GM19193 (cell line): Measurements from ENCODE around the gene KLHL9.

Source experiments
- POLR2A ChIP-seq: IDR thresholded peaks from 4 replicates; pipeline ENCODE4 v1.6.1; 2011; ENCODE audit not compliant: insufficient read depth, insufficient read length; ENCODE audit errors: extremely low read depth

Gene KLHL9

GRCh38 chr9:21334701-21335632 lies at the start of gene KLHL9:
Gene KLHL9 (minus strand): TSS chr9:21335404. CDS start chr9:21334859, 545 bp downstream.
- TF ChIP-seq POLR2A: peak; percentile 88

GRCh38 chr9:21383627-21384026 lies 48.4 kb upstream of the KLHL9 start:
- TF ChIP-seq POLR2A: no peak

- TF ChIP-seq POLR2A: no peak
These were observed 46.5 kb upstream of the KLHL9 start for GRCh38 chr9:21381448-21382339.

GRCh38 chr9:21367957-21368356 lies 32.8 kb upstream of the KLHL9 start, which contains the start of gene IFNA13:
Gene IFNA13 (minus strand): TSS chr9:21368057. CDS start chr9:21368010, 47 bp downstream.
- no peak for TF ChIP-seq POLR2A

GRCh38 chr9:21362287-21362686 lies 27.1 kb upstream of the KLHL9 start:
- TF ChIP-seq POLR2A: no peak

GRCh38 chr9:21357479-21358460 lies 22.6 kb upstream of the KLHL9 start:
- no peak for TF ChIP-seq POLR2A

- no peak for TF ChIP-seq POLR2A
These were observed 15.6 kb upstream of the KLHL9 start, which contains the start of gene IFNA6 for GRCh38 chr9:21350787-21351186. Gene IFNA6 (minus strand): TSS chr9:21350887. CDS start chr9:21350887, 0 bp downstream.

GRCh38 chr9:21348430-21348970 lies 13.3 kb upstream of the KLHL9 start:
- no peak for TF ChIP-seq POLR2A

- no peak for TF ChIP-seq POLR2A
These were observed 5.5 kb upstream of the KLHL9 start for GRCh38 chr9:21340735-21341134.

GRCh38 chr9:21336457-21336856 lies 1.3 kb upstream of the KLHL9 start:
- no peak for TF ChIP-seq POLR2A

- TF ChIP-seq POLR2A: no peak
These were observed 2.0 kb downstream of the KLHL9 start for GRCh38 chr9:21333226-21333625.

- no peak for TF ChIP-seq POLR2A
These were observed 3.4 kb downstream of the KLHL9 start for GRCh38 chr9:21331676-21332402.

GRCh38 chr9:21326526-21327139 lies 8.6 kb downstream of the KLHL9 start:
- no peak for TF ChIP-seq POLR2A
